Measurements from ENCODE around the gene PGP. TPM values are rescaled to one million over a fixed set of nuclear protein-coding genes. Genes with fewer than 3 reads are reported as not detected.

Gene PGP
- total RNA-seq, 6 experiments from 2014 or later: 12.8 to 17.8 (median 15.1) TPM

DNA sequence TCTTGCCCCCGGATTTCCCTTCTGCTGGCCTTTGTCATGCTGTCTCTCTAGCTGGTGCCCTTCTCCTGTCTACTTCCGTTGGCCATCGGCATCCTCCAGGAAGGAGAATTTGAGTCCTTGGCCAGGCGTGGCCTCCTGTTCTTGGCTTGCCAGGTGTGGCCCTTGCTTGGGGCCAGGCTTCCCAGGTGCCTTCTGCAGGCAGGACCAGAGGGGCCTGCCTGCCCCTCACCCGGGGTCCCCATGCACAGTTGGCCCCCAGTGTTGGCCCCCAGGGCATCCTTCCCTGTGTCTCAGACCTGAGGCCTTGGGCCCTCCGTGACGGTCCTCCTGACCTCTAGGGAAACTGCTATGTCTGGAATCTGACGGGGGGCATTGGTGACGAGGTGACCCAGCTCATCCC is 6.8 kb downstream of the PGP start:
- Mint-ChIP-seq H3K27ac (no peak overlapping the region), H3K4me1 (ENCODE audit: low read depth) (peaks cover 25% of the 10 kb centered on the region), H3K9me3 (no peaks in the 10 kb centered on the region), H3K4me3 (no peak overlapping the region; the same call in 1 of the 2 replicates), H3K27me3 (ENCODE audit: insufficient read depth) (peaks cover 6% of the 10 kb centered on the region), H3K36me3 (ENCODE audit: low read depth) (peaks cover 11% of the 10 kb centered on the region; the same call in 1 of the 2 replicates)
- DNase-seq: no peak
- no peak for TF ChIP-seq CTCF (IDR thresholded peaks at IDR 0.05)

DNA sequence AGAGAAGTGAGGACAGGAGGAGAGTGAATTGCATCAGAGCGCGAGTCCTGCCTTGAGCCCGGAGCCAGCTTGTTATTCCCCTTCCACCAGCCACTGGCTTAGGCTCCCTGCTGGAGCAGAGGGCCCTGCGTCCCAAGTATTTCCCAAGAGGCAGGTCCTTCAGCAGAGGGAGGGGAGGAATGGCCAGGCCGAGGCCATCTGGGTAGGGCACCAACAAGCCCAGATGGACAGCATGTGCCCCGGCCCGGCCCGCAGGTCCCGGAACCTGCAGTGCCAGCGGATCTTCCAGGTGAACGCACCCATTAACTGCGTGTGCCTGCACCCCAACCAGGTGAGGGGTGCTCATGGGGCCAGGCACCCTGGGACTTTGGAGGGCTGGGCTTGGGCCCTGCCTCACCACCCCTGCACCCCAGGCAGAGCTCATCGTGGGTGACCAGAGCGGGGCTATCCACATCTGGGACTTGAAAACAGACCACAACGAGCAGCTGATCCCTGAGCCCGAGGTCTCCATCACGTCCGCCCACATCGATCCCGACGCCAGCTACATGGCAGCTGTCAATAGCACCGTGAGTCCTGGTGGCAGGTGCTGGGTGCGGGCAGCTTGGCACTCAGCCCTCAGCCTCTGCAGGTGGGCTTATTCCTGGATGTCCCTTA is 7.7 kb downstream of the PGP start:
- no peaks in the 10 kb centered on the region for H3K9me3 Mint-ChIP-seq
- TF ChIP-seq CTCF (IDR thresholded peaks at IDR 0.05): no peak
- peaks cover 11% of the 10 kb centered on the region; the same call in 1 of the 2 replicates for H3K36me3 Mint-ChIP-seq (ENCODE audit: low read depth)
- H3K27me3 Mint-ChIP-seq (ENCODE audit: insufficient read depth): peaks cover 2% of the 10 kb centered on the region
- peak overlapping the region; percentile 86; the same call in 1 of the 2 replicates for H3K4me3 Mint-ChIP-seq
- DNase-seq: no peak
- H3K4me1 Mint-ChIP-seq (ENCODE audit: low read depth): peaks cover 16% of the 10 kb centered on the region
- no peak overlapping the region for H3K27ac Mint-ChIP-seq

GRCh38 chr16:2206420-2206779 is 8.2 kb downstream of the PGP start:
- H3K36me3 Mint-ChIP-seq (ENCODE audit: low read depth): peaks cover 11% of the 10 kb centered on the region; the same call in 1 of the 2 replicates
- H3K4me3 Mint-ChIP-seq: peak overlapping the region; percentile 86
- peaks cover 2% of the 10 kb centered on the region for H3K27me3 Mint-ChIP-seq (ENCODE audit: insufficient read depth)
- TF ChIP-seq CTCF (IDR thresholded peaks at IDR 0.05): no peak
- peak overlapping the region; percentile 51; the same call in 1 of the 2 replicates for H3K27ac Mint-ChIP-seq
- H3K4me1 Mint-ChIP-seq (ENCODE audit: low read depth): peaks cover 13% of the 10 kb centered on the region
- no peaks in the 10 kb centered on the region for H3K9me3 Mint-ChIP-seq
- no peak for DNase-seq

DNA sequence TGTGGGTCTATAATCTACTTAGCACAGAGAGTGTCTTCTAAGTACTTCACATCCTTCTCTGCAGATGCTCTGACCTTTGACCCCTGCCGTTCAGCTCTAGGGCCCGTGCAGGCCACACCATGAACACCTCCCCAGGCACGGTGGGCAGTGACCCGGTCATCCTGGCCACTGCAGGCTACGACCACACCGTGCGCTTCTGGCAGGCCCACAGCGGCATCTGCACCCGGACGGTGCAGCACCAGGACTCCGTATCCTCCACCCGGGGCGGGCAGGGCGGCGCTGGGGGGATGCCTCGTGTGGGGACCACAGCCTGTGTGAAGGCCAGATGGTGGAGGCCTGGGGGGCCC is 8.7 kb downstream of the PGP start:
- peaks cover 2% of the 10 kb centered on the region for H3K27me3 Mint-ChIP-seq (ENCODE audit: insufficient read depth)
- peak overlapping the region; percentile 16; the same call in 1 of the 2 replicates for H3K27ac Mint-ChIP-seq
- peak overlapping the region; percentile 86 for H3K4me3 Mint-ChIP-seq
- no peak for TF ChIP-seq CTCF (IDR thresholded peaks at IDR 0.05)
- DNase-seq: no peak
- peaks cover 11% of the 10 kb centered on the region; the same call in 1 of the 2 replicates for H3K36me3 Mint-ChIP-seq (ENCODE audit: low read depth)
- H3K4me1 Mint-ChIP-seq (ENCODE audit: low read depth): peaks cover 13% of the 10 kb centered on the region
- H3K9me3 Mint-ChIP-seq: no peaks in the 10 kb centered on the region

GRCh38 chr16:2205104-2205966 is 9.3 kb downstream of the PGP start, which contains the start of gene MLST8:
Gene MLST8 (plus strand): TSS chr16:2205454. CDS start chr16:2206086, 632 bp downstream.
- Mint-ChIP-seq H3K27me3 (ENCODE audit: insufficient read depth) (peaks cover 6% of the 10 kb centered on the region), H3K27ac (peak within 1 kb of the TSS; percentile 73), H3K4me3 (peak within 1 kb of the TSS; percentile 86), H3K4me1 (ENCODE audit: low read depth) (peaks cover 13% of the 10 kb centered on the region), H3K9me3 (no peaks in the 10 kb centered on the region), H3K36me3 (ENCODE audit: low read depth) (peaks cover 11% of the 10 kb centered on the region; the same call in 1 of the 2 replicates)
- TF ChIP-seq CTCF (IDR thresholded peaks at IDR 0.05): peak; percentile 51
- peak; percentile 58 for DNase-seq

Measured in HFFc6 (cell line).